Activated naive CD8-positive, alpha-beta T cell treated with anti-CD3 and anti-CD28 coated beads, Interleukin-2, amount 50 U/mL, for 24 hours (primary cell): ENCODE data around the gene RFTN1.

Experiments
- ATAC-seq: fragments of 150-1000 bp; cut with Tn5 transposase; one replicate; pipeline ENCODE4 v1.10.0; 2021
- DNase-seq: peaks from one replicate; pipeline ENCODE4 v3.0.0; 2021
- H3K27ac Mint-ChIP-seq: one replicate; pipeline ENCODE4 v1.8.0; 2021; ENCODE audit warnings: mild to moderate bottlenecking, mixed read lengths
- H3K27me3 Mint-ChIP-seq: one replicate; pipeline ENCODE4 v1.8.0; 2021; ENCODE audit warnings: mixed read lengths
- H3K36me3 Mint-ChIP-seq: one replicate; pipeline ENCODE4 v1.8.0; 2021; ENCODE audit warnings: low read depth, mixed read lengths
- H3K4me1 Mint-ChIP-seq: one replicate; pipeline ENCODE4 v1.8.0; 2021; ENCODE audit warnings: mixed read lengths
- H3K4me3 Mint-ChIP-seq: one replicate; pipeline ENCODE4 v1.8.0; 2021; ENCODE audit warnings: mild to moderate bottlenecking, moderate library complexity, mixed read lengths
- H3K9me3 Mint-ChIP-seq: one replicate; pipeline ENCODE4 v1.8.0; 2021; ENCODE audit warnings: mixed read lengths

The RFTN1 gene

GRCh38 chr3:16478516-16478915 is 35.0 kb downstream of the RFTN1 start:
- Mint-ChIP-seq H3K4me3 (no peak overlapping the region), H3K27ac (peak overlapping the region; percentile 16), H3K36me3 (peaks cover 80% of the 10 kb centered on the region), H3K27me3 (no peaks in the 10 kb centered on the region), H3K9me3 (peaks cover 3% of the 10 kb centered on the region), H3K4me1 (peaks cover 68% of the 10 kb centered on the region)
- DNase-seq (no peak), ATAC-seq (no peak)

GRCh38 chr3:16477521-16477920 is 36.0 kb downstream of the RFTN1 start:
- DNase-seq (no peak), ATAC-seq (no peak)
- Mint-ChIP-seq H3K4me3 (no peak overlapping the region), H3K9me3 (peaks cover 3% of the 10 kb centered on the region), H3K36me3 (peaks cover 85% of the 10 kb centered on the region), H3K27me3 (no peaks in the 10 kb centered on the region), H3K27ac (peak overlapping the region; percentile 24), H3K4me1 (peaks cover 58% of the 10 kb centered on the region)

DNA sequence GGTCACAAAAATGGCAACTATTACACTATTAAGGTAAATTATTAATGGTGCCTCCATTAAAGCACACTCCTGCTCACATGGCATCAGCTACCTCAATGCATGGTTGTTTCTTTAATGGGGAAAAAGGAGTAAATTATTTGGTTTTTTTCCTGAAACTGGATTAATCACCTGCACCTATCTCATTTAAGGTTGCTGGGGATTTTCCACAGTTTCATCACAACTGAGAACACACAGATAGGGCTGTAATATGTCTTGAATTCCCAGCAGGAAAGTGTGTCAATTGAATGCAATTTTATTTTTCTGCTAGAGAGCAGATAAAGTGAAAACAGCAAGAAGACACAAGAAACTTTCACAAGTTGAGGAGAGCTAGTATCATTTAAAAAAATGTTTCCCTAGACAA is 36.4 kb downstream of the RFTN1 start:
- peaks cover 89% of the 10 kb centered on the region for H3K36me3 Mint-ChIP-seq
- peak overlapping the region; percentile 24 for H3K27ac Mint-ChIP-seq
- H3K4me1 Mint-ChIP-seq = peaks cover 54% of the 10 kb centered on the region
- H3K9me3 Mint-ChIP-seq = peaks cover 3% of the 10 kb centered on the region
- no peak for ATAC-seq
- no peak for DNase-seq
- no peak overlapping the region for H3K4me3 Mint-ChIP-seq
- H3K27me3 Mint-ChIP-seq = no peaks in the 10 kb centered on the region

DNA sequence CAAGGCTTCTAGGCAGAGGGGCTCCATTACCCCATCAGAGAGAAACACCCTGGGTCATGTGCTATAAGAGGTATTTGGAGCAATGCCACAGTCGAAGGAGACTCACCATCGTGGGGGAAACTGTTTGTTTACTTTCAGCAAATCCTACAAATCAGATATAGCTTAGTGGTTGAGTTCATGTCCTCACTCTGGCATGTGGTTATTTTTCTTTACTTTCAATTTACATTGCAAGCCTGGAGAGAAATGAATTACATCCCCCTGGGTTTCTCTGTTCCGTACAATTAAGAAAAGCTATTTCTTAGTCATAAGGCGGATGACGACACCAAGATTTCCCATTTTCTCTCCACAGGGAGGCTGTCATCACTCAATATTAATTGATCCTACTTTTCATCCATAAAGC is 36.9 kb downstream of the RFTN1 start:
- ATAC-seq (peak; percentile 61), DNase-seq (no peak)
- H3K4me3 Mint-ChIP-seq = no peak overlapping the region
- peaks cover 50% of the 10 kb centered on the region for H3K4me1 Mint-ChIP-seq
- H3K36me3 Mint-ChIP-seq = peaks cover 93% of the 10 kb centered on the region
- H3K27me3 Mint-ChIP-seq = no peaks in the 10 kb centered on the region
- peaks cover 3% of the 10 kb centered on the region for H3K9me3 Mint-ChIP-seq
- no peak overlapping the region for H3K27ac Mint-ChIP-seq

GRCh38 chr3:16475766-16476165 is 37.7 kb downstream of the RFTN1 start:
- no peaks in the 10 kb centered on the region for H3K27me3 Mint-ChIP-seq

DNA sequence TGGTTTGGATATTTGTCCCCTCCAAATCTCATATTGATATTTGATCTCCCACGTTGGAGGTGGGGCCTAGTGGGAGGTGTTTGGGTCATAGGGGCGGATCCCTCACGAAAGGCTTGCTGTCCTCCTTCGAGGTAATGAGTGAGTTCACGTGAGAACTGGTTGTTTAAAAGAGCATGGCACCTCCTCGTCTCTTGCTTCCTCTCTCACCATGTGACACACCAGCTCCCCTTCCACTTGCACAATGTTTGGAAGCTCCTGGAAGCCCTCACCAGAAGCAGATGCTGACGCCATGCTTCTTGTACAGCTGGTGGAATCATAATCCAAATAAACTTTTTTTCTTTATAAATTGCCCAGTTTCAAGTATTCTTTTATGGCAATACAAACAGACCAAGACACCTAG is 38.6 kb downstream of the RFTN1 start:
- ATAC-seq (no peak), DNase-seq (no peak)
- no peak overlapping the region for H3K27ac Mint-ChIP-seq
- H3K4me3 Mint-ChIP-seq = no peak overlapping the region
- H3K27me3 Mint-ChIP-seq = no peaks in the 10 kb centered on the region
- H3K36me3 Mint-ChIP-seq = peaks cover 97% of the 10 kb centered on the region
- H3K4me1 Mint-ChIP-seq = peaks cover 38% of the 10 kb centered on the region
- H3K9me3 Mint-ChIP-seq = peaks cover 3% of the 10 kb centered on the region

More at GRCh38 chr3:16475766-16476165, 37.7 kb downstream of the RFTN1 start:
- peaks cover 3% of the 10 kb centered on the region for H3K9me3 Mint-ChIP-seq
- H3K27ac Mint-ChIP-seq = no peak overlapping the region
- no peak for DNase-seq
- no peak overlapping the region for H3K4me3 Mint-ChIP-seq
- no peak for ATAC-seq
- H3K4me1 Mint-ChIP-seq = peaks cover 41% of the 10 kb centered on the region
- H3K36me3 Mint-ChIP-seq = peaks cover 96% of the 10 kb centered on the region

DNA sequence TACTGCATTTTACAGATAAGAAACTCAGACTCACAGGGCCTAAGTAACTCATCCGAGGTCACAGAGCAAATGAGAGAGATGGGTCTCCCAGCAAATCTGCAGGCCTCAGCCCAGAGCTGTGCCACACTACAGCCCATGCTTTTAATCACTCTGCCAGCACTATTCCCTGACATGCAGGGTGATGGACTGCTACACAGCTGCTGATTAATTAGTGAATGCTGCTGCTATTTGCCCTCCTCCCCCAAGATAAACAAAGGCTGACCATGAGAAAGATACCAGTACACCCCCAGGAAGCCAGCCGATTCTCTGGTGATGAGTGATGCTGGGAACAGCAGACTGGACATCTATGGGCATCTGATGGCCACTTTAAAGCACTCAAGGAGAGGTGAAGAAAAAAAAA is 39.3 kb downstream of the RFTN1 start:
- Mint-ChIP-seq H3K36me3 (peaks cover 94% of the 10 kb centered on the region), H3K4me3 (no peak overlapping the region), H3K27me3 (no peaks in the 10 kb centered on the region)

DNA sequence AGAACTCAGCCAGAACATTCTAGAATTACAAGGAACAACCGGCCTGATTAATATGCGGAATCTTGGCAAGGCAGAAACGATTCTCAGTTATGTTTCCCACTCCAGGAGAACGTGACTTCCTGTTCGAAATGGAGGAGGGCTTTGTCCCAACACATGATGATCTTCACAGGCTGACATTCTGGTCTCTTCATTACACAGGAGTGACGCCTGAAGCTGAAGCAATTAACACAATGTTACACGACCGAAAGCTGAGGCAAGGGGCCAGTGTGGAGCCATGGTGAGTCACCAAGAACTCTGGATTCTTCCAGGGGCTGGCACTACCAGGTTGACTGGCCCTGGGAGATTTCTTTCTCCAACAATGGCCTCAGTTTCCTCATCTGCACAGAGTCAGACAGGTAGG is 40.9 kb downstream of the RFTN1 start:
- ATAC-seq (no peak), DNase-seq (no peak)
- H3K9me3 Mint-ChIP-seq = peaks cover 4% of the 10 kb centered on the region
- H3K27ac Mint-ChIP-seq = no peak overlapping the region
- H3K4me3 Mint-ChIP-seq = no peak overlapping the region
- H3K4me1 Mint-ChIP-seq = peaks cover 50% of the 10 kb centered on the region
- H3K36me3 Mint-ChIP-seq = peaks cover 92% of the 10 kb centered on the region
- no peaks in the 10 kb centered on the region for H3K27me3 Mint-ChIP-seq

More for the DNA sequence above, 39.3 kb downstream of the RFTN1 start:
- peaks cover 3% of the 10 kb centered on the region for H3K9me3 Mint-ChIP-seq
- ATAC-seq (no peak), DNase-seq (no peak)
- H3K4me1 Mint-ChIP-seq = peaks cover 43% of the 10 kb centered on the region
- H3K27ac Mint-ChIP-seq = peak overlapping the region; percentile 27

- Mint-ChIP-seq H3K9me3 (peaks cover 7% of the 10 kb centered on the region), H3K36me3 (peaks cover 93% of the 10 kb centered on the region), H3K27me3 (no peaks in the 10 kb centered on the region), H3K4me1 (peaks cover 51% of the 10 kb centered on the region), H3K4me3 (no peak overlapping the region), H3K27ac (no peak overlapping the region)
- ATAC-seq (no peak), DNase-seq (no peak)
These were observed 41.6 kb downstream of the RFTN1 start for GRCh38 chr3:16471897-16472296.

- no peaks in the 10 kb centered on the region for H3K27me3 Mint-ChIP-seq
- H3K4me1 Mint-ChIP-seq = peaks cover 43% of the 10 kb centered on the region
These were observed 42.9 kb downstream of the RFTN1 start for GRCh38 chr3:16470590-16470989.

GRCh38 chr3:16468336-16469098 is 45.0 kb downstream of the RFTN1 start:
- Mint-ChIP-seq H3K4me3 (peak overlapping the region; percentile 76), H3K36me3 (peaks cover 90% of the 10 kb centered on the region), H3K27me3 (no peaks in the 10 kb centered on the region), H3K27ac (peak overlapping the region; percentile 96), H3K4me1 (peaks cover 49% of the 10 kb centered on the region), H3K9me3 (peaks cover 4% of the 10 kb centered on the region)
- peak; percentile 30 for ATAC-seq
- DNase-seq = no peak

More at GRCh38 chr3:16470590-16470989, 42.9 kb downstream of the RFTN1 start:
- ATAC-seq (no peak), DNase-seq (no peak)
- H3K36me3 Mint-ChIP-seq = peaks cover 92% of the 10 kb centered on the region
- H3K9me3 Mint-ChIP-seq = peaks cover 4% of the 10 kb centered on the region
- no peak overlapping the region for H3K27ac Mint-ChIP-seq
- H3K4me3 Mint-ChIP-seq = no peak overlapping the region

DNA sequence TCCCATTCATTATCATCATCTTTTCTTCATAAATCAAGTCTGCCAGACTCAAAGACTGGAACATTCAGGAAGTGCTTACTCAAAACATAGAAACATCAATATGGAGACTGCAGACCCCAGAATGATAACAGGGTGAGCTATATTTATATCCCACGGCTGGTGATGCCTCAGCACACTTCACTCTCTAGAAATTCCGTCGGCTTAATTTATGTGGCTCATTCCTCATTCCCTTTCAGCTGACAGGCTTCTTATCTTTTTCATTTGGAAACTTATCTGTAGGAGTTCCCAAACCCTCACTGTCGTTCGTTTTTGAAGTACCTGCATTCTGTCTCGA is 45.5 kb downstream of the RFTN1 start:
- H3K4me3 Mint-ChIP-seq = peak overlapping the region; percentile 76
- peaks cover 54% of the 10 kb centered on the region for H3K4me1 Mint-ChIP-seq
- no peaks in the 10 kb centered on the region for H3K27me3 Mint-ChIP-seq
- H3K27ac Mint-ChIP-seq = peak overlapping the region; percentile 96
- H3K36me3 Mint-ChIP-seq = peaks cover 87% of the 10 kb centered on the region
- DNase-seq (no peak), ATAC-seq (no peak)
- peaks cover 4% of the 10 kb centered on the region for H3K9me3 Mint-ChIP-seq

GRCh38 chr3:16467393-16467792 is 46.1 kb downstream of the RFTN1 start:
- H3K4me3 Mint-ChIP-seq = peak overlapping the region; percentile 76
- H3K9me3 Mint-ChIP-seq = peaks cover 4% of the 10 kb centered on the region
- peak; percentile 81 for ATAC-seq
- peak; percentile 58 for DNase-seq
- no peaks in the 10 kb centered on the region for H3K27me3 Mint-ChIP-seq
- H3K4me1 Mint-ChIP-seq = peaks cover 59% of the 10 kb centered on the region
- H3K36me3 Mint-ChIP-seq = peaks cover 81% of the 10 kb centered on the region
- peak overlapping the region; percentile 96 for H3K27ac Mint-ChIP-seq

DNA sequence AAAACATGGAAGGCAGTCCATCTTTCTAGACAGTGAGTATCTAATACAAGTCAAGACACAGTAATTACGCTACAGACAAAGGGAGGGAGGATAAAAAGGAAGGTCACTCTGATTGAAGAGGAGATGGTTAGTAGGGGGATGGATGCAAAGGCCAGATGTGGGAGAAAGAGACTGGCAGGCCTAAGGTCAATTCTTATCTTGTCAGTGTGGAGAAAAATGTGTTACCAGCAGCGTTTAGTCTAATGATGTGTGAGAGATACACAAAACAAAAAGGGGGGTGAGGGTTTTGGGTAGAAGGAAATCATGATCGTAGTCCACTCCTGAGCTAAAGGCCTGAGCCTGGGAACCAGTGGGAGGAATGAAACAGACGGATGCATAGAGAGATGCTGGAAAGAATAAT is 46.7 kb downstream of the RFTN1 start:
- DNase-seq (no peak), ATAC-seq (no peak)
- Mint-ChIP-seq H3K4me1 (peaks cover 62% of the 10 kb centered on the region), H3K27me3 (no peaks in the 10 kb centered on the region), H3K36me3 (peaks cover 75% of the 10 kb centered on the region), H3K9me3 (peaks cover 4% of the 10 kb centered on the region), H3K27ac (peak overlapping the region; percentile 96), H3K4me3 (no peak overlapping the region)

- H3K4me1 Mint-ChIP-seq = peaks cover 63% of the 10 kb centered on the region
- DNase-seq = no peak
- H3K4me3 Mint-ChIP-seq = no peak overlapping the region
These were observed 48.9 kb downstream of the RFTN1 start for GRCh38 chr3:16464511-16465148.

More at GRCh38 chr3:16464511-16465148, 48.9 kb downstream of the RFTN1 start:
- Mint-ChIP-seq H3K27me3 (no peaks in the 10 kb centered on the region), H3K27ac (no peak overlapping the region), H3K9me3 (peaks cover 4% of the 10 kb centered on the region), H3K36me3 (peaks cover 61% of the 10 kb centered on the region)
- no peak for ATAC-seq
